C4-2B (cell line): ENCODE measurements around the gene VPS29.
"Not testable (repeated sequence)": the region's sequence is repeated elsewhere in the genome, so short reads cannot be mapped to it uniquely, and the experiment has no call there.

Experiments used
- H3K27ac ChIP-seq: fragments of 450-650 bp; 2 replicates; pipeline ENCODE4 v1.5.1; 2017
- ZFX ChIP-seq: fragments of 450-650 bp; IDR thresholded peaks from 2 replicates; pipeline ENCODE4 v1.6.1; 2017
- TF ChIP-seq, protein P1 (sequence below): fragments of 450-650 bp; conservative IDR thresholded peaks from 2 replicates; pipeline ENCODE4 v1.5.1; 2017; ENCODE audit warnings: mild to moderate bottlenecking

The VPS29 gene

DNA sequence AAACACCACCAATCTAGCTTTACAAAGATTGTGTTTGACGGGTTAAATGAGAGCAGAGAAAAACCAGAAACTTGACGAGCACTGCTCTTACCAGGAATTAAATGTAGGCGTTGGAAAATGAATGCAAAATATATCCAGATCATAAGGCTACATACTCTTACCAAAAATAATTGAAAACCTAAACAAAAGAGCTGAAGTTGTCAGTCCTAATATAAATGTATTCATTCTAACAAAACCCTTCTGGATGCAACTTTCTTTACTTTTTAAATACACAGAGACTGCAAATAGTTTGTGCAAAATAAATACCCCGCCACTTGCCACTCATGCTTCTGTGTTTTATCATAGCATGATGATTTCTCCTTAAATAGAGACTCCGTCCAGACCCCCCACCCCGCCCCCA, 32.9 kb upstream of the VPS29 start:
- no peak overlapping the region for H3K27ac ChIP-seq
- TF ChIP-seq, protein P1, sequence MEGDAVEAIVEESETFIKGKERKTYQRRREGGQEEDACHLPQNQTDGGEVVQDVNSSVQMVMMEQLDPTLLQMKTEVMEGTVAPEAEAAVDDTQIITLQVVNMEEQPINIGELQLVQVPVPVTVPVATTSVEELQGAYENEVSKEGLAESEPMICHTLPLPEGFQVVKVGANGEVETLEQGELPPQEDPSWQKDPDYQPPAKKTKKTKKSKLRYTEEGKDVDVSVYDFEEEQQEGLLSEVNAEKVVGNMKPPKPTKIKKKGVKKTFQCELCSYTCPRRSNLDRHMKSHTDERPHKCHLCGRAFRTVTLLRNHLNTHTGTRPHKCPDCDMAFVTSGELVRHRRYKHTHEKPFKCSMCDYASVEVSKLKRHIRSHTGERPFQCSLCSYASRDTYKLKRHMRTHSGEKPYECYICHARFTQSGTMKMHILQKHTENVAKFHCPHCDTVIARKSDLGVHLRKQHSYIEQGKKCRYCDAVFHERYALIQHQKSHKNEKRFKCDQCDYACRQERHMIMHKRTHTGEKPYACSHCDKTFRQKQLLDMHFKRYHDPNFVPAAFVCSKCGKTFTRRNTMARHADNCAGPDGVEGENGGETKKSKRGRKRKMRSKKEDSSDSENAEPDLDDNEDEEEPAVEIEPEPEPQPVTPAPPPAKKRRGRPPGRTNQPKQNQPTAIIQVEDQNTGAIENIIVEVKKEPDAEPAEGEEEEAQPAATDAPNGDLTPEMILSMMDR, result no peak
- no peak for TF ChIP-seq ZFX

DNA sequence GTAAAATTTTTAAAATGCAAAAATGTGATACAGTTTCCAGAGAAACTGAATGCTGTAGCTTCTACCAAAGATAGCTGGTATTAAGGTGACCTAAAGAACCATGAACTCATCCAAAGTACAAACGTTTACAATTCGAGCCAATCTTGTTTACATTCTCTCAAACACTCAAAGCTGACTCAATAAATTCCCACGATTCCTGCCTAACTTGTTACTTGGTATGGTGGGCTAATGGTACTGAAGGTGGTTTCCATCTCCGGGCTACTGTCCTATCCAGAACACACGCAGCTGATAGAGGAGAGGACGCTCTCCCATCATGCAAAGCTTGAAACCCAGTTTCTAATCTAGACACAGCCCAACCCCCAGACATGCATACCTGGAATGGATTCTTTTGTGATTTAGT, 31.7 kb upstream of the VPS29 start:
- TF ChIP-seq, protein P1, result no peak
- TF ChIP-seq ZFX, result no peak
- no peak overlapping the region for H3K27ac ChIP-seq

DNA sequence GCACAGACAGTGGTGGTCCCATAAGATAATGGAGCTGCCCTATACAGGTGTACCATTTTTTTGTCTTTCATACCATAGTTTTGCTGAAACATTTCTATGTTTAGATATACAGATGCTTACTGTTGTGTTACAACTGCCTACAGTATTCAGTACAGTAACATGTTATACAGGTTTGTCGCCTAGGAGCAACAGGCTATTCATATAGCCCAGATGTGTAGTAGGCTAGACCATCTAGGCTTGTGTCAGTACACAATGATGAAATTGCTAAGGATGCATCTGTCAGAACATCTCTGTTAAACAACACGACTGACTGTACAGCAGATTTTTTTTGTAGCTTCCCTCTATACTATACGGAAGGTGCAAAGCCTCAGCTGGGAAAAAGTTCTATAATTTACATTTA, 30.7 kb upstream of the VPS29 start:
- TF ChIP-seq, protein P1, result no peak
- no peak for TF ChIP-seq ZFX
- H3K27ac ChIP-seq, result no peak overlapping the region

GRCh38 chr12:110531741-110532333, 29.9 kb upstream of the VPS29 start:
- no peak overlapping the region for H3K27ac ChIP-seq
- TF ChIP-seq ZFX, result no peak
- TF ChIP-seq, protein P1, result no peak

DNA sequence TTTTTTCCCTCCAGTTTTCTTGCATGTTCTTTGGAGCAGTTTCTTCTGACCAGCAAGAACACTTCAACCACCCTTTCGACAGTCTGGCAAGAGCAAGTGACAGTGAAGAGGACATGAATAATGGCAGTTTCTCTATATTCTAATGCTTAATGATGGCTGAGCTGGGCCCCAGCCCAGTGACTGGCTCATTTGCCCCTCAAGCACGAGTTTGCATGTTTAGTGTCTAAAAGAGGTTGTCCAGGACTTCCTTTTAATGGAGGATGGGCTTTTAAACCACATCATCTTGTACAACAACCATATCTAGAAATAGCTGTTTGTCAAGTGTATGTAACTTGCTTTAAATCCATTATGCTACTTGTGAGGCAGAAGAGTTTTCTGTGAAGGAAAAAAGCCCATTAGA, 28.6 kb upstream of the VPS29 start:
- no peak for TF ChIP-seq ZFX
- TF ChIP-seq, protein P1, result no peak
- H3K27ac ChIP-seq, result no peak overlapping the region

DNA sequence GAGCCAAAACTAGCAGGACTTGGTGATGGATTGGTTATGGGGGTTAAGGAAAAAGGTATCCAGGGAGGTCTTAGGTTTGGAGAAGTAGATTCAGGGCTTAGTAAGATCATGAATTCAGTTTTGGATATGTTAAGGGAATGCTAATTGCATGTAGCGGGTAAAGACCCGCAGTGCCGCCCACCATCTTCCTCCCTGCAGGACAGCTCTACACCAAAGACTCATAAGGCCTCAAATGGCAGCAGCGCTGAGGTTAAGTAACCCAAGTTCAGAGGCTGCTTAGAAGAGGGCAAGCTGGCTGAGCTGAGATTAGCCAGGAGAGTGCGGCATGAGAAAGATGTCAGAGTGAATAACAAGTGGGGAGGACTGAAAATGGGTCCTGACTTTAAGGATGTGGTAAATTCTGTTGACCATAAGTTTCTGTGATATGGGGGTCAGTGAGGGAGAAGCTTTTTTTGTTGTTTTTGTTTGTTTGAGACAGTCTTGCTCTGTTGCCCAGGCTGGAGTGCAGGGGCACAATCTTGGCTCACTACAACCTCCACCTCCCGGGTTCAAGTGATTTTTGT, 26.4 kb upstream of the VPS29 start:
- no peak for TF ChIP-seq ZFX
- TF ChIP-seq, protein P1, result no peak

DNA sequence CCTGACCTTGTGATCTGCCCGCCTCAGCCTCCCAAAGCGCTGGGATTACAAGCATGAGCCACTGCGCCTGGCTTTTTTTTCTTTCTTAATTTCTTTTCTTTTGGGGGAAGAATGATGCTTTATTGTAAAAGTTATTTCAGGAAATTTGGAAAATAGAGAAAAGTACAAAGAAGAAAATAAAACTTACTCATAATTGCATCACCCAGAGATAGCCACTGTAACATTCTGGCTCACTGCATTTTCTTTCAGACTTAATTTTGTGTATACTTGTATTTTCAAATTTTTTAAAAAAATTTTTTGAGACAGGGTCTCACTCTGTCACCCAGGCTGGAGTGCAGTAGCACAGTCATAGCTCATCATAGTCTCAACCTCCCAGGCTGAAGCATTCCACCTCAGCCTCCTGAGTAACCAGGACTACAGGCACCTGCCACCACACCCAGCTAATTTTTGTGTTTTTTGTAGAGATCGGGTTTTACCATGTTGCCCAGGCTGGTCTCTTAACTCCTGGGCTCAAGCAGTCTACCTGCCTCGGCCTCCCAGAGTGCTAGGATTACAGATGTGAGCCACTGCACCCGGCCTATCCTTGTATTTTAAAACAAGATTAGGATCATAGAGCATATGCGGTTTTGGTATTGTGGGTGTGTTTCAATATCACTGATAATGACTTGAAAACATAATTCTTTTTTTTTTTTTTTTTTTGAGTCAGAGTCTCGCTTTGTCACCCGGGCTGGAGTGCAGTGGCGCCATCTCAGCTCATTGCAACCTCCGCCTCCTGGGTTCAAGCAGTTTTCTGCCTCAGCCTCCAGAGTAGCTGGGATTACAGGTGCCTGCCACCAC, 19.2 kb upstream of the VPS29 start:
- H3K27ac ChIP-seq, result not testable (repeated sequence)

More for the DNA sequence above, 26.4 kb upstream of the VPS29 start:
- H3K27ac ChIP-seq, result no peak overlapping the region

DNA sequence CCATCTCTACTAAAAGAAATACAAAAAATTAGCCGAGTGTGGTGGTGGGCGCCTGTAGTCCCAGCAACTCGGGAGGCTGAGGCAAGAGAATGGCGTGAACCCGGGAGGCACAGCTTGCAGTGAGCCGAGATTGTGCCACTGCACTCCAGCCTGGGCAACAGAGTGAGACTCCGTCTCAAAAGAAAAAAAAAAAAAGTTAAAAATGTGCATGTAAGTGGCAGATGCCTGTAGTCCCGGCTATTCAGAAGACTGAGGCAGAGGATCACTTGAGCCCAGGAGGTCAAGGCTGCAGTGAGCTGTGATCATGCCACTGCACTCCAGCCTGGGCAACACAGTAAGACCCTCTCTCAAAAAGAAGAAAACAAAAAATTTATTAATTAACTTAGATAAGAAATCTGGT, 16.1 kb upstream of the VPS29 start:
- not testable (repeated sequence) for H3K27ac ChIP-seq
